ENCODE measurements around the gene SMG6.

Gene SMG6

DNA sequence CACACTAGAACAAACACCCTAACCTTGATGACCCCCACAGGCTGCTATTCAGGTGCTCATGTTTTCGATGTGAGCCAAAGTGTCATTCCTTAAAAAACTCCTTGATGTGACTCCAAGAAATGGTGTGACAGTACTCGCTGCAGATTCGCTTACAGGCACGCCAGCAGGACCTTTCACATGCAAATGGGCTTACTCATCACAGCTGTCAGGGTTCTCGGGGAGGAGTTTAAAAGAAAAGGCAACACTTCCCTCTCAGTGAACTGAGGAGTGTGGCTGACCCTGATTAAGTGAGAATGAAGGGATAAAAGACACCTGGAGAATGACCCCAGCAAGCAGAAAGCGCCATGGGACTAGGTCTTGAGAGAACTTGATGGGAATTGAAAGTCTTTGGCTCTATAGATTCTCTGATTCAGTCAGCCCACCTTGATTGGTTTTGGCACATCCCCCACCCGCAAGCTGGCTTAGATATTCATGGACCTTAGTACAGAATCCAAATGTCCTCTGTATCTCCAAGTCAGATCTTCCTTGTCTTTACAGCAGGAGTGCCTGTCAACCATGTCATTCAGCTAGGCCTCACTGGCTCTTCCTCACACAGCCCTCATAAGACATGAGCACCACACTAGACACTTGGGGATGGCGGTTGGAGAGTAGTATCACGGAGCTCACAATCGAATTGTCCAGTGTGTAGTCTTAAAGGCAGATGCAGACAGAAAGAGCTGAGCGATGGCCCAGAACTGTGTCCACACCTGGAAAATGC lies 166.1 kb downstream of the SMG6 start:
- no peak for DNase-seq

DNA sequence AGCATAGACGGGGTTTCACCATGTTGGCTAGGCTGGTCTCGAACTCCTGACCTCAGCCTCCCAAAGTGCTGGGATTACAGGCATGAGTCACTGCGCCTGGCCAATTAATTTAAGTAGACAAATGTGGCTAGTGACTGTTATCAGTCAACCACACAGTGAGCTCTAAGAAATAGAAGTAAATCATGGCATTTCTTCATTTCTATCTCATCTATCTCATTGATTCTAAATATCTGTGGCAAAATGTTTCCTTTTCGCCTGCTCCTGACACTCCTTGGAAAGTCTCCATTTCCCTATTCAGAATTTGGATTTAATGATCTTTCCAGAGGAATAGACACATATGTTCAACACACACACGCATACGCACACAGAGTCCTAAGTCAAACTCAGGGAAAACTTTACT lies 167.3 kb downstream of the SMG6 start:
- DNase-seq, result no peak

DNA sequence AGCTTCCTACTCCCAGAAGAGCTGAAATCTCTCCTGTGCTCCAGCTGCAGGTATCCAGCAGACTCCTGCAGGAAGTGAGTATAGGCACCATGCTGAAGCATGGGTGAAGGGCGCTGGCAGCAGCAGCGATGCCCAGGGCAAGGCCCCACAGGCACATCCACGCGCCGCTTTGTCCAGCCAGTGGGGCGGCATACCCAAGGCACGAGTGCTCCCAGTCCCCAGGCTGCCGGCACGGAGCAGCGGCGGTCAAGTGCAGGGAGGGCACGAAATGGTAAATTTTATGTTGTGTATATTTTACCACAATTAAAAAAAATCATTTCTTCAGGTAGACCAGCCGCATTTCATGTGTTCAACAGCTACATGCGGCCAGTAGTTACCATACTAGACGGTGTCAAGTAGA lies 175.6 kb downstream of the SMG6 start:
- no peak for DNase-seq

DNA sequence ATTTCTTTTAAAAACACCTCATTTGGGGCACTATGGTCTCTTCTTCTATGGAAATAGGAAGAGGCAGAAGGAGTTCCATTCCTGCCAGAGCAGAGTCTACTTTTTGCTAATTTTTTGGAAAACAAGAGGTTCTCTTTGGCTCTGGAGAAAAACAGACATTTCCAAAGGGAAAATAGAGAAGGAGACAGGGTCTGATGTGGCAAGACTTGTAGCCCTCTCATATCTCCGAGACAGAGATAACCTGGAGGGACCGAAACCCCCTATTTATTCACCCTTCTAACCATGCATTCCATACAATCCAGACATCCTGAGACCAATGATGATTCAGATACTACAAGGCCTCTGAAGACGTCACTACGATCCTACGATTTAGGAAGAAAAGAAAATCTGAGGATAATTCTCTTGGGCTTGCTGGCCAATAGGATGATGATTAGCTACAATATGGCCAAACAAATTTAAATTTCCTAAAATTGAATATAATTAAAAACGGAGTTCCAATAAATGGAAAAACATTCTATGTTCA lies 178.5 kb downstream of the SMG6 start:
- no peak for DNase-seq

DNA sequence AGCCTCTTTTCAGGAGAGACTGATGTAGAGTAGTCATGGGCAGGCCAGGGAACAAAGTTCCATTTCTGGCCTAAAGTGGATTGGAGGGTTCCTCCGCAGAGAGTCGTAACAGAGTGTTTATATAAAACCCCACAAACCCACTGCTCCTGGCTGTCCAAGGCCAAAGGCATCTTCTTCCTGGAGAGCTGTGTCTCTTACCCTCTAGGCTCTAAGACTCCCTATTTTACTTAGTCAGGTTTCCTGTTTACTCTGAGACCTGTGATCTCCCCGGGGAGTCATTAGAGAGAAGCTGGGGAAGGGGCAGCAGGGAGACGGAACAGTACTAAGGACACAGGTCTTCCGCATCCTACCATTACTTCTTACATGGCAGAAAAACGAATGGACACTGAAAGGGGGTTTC lies 179.2 kb downstream of the SMG6 start:
- no peak for DNase-seq

DNA sequence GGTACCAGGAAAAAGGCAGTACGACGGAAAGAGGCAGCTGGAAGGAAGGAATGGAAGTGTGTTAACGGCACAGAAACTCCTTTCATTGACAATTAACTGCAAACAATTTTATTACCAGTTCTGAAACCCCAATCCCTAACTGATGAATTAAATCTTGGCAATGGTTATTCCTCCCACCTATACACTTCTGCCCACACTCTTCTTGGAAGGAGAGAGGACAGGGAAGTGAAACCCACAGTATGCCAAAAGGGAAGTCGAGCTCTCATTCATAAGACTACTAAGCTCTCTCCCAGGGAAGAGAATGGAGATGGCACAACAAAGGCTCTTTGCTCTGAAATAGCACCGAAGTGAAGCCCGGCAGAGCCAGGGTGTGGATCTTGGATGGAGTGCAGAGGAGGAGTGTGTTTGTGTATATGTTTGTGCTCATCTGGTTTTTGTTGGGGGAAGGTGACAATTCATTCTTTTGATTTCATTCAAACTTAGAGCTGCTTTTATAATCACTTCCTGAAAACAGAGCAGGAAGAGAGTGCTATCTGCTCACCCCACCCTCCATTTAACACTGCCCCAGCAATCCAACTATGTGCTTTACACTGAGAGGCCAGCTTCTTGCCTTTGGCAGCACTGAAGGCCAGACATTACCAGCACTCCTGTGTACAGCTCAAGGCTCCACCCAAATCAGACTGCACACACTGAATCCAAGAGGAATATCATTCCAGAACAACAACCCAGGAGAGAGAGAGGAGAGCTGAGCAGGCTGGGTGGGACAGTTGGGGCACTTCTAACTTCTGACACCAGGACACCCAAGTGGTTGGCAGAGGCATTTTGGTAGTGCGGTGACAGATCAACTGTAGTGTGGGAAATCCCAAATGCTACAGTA lies 180.0 kb downstream of the SMG6 start:
- no peak for DNase-seq

DNA sequence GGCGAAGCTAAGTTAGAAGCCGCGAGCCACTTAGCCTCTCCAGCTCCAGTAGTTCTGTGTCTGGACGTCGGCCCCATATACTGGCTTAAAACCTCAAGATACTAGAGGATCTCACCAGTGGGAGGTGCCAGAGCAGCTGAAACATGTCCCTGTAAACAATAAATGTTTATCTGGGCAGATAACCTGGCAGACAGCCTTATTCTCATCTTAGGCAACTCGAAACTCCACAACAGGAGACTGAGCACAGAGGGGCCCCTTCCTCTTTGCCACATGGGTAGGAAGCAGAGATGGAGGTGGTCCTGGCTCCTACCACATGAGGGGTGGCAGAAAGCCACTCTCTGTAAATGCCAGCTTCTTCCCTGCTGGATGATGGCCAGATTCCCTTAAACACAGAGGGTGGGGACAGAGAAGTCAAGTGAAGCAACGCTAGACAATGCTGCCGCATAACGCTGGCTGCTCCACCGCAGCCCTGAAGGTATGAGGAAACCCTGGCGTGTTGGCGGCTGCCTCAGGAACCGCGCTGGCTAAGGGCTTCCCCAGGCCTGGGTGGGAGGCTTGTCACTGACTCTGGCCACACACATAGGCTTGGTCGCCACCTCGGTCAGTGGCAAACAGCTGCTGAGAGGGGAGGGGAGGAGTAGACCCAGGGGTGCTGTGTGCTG lies 180.8 kb downstream of the SMG6 start:
- no peak for DNase-seq

DNA sequence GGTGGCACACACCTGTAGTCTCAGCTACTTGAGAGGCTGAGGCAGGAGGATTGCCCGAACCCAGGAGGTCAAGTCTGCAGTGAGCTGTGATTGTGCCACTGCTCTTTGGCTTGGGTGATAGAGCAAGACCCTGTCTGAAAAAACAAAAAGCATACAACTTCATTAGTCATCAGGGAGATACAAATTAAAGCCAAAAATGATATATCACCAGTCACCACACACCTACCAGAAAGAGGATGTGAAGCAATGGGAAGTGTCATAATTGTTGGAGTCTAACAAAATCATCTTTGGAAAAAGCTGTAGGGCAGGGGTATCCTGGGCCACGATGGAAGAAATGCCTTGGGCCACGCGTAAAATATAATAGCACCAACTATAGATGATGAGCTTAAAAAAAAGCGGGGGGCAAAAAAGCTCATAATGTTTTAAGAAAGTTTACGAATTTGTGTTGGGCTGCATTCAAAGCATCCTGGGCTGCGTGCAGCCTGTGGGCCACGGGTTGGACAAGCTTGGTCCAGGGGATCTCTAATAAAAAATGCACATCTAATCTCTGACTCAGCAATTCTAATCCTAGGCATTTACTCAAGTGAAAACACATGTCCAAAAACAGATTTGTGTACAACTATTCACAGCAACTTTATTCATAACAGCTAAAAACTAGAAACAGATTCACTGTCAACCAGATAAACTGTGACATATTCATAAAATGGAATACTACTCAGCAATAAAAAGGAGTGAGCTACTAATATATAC lies 182.8 kb downstream of the SMG6 start:
- DNase-seq, result no peak

DNA sequence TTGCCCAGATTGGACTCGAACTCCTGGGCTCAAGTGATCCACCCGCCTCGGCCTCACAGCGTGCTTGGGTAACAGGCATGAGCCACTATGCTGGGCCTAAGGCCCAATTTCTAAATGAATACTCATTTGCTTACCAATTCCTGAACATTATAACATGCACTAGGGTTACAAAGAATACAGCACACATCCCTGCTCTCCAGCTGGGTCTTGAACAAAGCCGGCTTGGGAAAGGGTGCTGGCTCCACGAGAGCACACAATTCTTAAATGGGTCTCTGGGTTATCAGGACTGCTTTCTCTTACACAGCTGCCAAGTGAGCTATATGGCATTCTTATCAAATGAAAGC lies 190.3 kb downstream of the SMG6 start:
- DNase-seq, result no peak

DNA sequence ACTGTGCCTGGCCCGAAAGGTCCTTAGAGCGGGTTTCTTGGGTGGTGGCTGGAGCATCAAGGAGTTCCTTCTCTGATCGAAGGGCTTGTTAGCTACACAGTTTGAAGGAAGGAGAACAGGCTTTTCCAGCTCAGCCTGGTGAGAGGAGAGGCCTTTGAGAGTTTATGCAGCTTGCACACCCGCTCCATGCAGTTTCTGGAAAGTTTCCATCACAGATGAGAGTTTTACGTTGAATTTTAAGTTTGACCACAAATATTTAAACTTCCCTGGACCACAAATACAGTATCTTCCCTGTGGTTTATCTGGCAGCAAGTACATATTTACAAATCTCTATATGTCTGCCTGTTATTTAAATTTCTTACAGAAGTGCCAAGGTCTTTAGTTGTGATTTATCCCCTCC lies 191.9 kb downstream of the SMG6 start:
- no peak for DNase-seq

DNA sequence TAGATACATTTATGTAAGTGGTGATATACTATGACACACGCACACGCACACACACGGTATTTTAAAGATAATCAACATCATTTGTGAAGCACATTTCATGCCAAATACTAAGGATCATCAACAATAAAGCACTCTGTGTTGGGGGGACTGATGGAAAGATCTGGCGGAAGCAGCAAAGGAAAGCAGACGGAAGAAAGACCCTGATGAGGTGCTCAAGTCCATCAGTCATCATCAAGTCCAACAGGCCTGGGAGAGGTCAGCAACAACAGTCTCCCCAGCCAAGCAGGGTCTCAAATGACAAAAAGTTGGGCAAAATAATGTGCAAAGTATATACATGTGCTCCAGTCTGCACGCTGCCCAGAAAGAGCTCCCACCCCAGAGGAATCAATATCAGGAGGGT lies 193.1 kb downstream of the SMG6 start:
- no peak for DNase-seq

DNA sequence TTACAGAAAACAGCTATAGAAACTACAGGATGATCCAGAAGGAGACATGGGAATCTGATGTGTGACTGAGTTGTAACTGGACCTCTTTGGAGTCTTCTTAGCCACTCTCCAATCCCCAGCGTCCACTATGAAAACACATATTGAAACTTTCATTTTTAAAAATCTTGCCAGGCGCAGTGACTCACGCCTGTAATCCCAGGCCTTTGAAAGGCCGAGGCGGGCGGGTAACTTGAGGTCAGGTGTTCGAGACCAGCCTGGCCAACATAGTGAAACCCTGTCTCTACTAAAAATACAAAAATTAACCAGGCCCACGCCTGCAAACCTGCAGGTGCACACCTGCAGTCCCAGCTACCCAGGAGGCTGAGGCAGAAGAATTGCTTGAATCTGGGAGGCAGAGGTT lies 195.4 kb downstream of the SMG6 start:
- DNase-seq, result no peak

DNA sequence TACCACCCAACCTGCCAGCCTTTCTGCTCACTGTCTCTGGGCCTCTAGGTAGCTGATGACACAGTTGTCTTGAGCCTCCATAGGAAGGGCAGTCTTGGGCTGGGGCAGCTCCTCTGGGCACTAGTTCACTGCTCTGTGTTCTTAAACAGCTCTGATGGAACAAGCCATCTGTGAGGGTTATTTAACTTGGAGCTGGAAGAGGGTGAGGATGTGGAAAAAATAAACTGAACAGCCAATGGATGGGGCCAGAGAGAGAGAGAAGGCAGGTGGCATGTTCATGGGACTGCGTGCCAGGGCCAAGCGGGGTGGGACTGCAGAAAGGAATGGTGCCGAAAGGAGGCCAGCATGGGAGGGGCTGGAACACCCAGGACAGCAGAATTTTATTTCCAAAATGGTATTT lies 196.1 kb downstream of the SMG6 start:
- DNase-seq, result no peak

DNA sequence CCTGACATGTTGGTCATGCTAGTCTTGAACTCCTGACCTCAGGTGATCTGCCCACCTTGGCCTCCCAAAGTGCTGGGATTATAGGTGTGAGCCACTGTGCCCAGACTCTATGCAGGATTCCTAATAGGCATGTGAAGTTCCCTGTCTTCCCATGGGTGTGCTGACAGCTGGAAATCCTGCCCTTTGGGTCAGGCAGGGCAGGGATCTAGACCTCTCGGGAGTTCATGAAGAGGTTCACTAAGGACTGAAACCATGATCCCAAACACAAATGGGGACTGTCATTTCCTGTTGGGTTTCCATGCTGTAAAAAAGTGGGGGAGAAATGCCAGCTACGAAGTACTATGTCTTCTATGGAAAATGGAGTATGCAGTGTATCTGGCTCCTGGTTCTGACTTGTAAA lies 196.5 kb downstream of the SMG6 start:
- DNase-seq, result no peak

DNA sequence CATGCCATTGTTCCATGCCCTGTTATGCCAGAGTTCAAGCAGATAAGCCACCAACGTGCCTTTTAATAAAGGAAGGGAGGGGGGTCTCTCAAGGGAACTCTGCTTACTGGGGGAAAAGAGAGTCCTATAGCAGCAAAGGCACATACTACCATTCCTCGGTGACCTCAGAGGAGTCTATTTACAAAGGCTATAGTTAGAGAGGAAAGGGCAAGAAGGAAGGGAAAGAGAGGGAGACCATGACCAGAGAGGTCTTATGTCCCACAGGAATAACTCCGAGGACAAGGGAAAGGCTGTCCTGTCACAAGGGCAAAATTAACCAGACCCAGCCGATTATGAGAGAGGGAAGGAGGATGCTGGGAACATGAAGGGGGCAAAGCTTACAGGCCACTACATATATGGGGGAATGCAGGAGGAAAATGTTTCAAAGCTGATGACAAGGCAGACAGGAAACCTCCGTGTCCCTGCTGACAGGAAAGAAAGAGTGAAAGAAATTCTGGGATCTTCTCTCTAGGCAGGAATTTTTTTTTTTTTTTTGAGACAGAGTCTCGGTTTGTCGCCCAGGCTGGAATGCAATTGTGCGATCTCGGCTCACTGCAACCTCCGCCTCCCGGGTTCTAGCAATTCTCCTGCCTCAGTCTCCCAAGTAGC lies 197.2 kb downstream of the SMG6 start:
- no peak for DNase-seq

DNA sequence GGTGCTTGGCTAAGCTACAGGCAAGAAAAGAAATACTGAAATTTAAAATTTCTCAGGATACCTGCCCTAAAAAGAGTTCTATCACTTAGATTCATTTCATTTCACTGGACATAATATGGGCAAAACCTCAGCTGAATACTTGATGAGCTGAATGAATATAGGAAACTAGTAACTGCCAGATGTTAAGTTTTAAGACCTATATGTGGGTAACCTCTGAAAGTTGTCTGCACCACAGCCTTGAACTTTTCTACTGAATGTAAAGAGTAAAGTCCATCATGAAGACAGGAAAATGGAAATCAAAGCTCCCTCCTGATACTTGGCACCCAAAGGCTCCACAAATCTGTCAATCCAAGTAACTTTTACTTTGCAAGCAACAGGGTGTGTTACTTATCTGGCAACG lies 197.9 kb downstream of the SMG6 start:
- no peak for DNase-seq

DNA sequence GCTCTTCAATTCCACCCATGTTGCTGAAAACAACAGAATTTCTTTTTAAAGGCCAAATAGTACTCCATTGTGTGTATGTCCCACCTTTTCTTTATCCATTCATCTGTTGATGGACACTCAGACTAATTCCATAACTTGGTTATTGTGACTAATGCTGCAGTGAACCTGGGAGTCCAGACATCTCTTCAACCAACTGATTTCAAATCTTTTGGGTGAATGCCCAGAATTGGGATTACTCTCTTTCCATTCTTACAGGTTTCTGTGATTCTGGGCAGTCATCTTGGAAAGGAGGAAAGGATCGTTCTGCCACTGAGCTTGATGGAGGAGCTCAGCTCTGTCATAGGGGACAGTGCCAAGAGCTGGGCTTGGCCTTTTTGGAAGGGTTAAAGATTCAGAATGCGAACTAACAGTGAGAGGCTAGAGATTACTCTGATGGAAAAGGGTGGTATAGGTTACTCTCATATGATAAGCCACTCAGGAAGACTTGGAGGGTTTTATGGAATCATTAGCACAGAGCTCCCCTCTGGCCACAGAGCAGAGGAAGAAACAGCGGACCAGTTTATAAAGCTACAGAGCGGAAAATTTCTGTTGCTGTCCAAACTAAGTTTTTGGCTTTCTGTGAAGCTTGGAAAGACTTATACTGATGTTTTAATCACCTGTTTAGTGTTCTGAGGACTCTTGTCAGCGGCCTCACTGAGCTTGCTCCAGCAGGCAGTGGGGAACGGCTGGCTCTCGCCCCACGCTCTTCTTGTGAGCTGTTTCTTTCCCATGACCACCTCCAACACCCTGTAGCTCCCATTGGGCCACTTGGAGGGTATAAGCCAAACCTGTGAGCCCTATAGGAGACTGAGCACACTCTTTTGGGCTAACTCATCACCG lies 200.4 kb downstream of the SMG6 start:
- DNase-seq, result no peak

DNA sequence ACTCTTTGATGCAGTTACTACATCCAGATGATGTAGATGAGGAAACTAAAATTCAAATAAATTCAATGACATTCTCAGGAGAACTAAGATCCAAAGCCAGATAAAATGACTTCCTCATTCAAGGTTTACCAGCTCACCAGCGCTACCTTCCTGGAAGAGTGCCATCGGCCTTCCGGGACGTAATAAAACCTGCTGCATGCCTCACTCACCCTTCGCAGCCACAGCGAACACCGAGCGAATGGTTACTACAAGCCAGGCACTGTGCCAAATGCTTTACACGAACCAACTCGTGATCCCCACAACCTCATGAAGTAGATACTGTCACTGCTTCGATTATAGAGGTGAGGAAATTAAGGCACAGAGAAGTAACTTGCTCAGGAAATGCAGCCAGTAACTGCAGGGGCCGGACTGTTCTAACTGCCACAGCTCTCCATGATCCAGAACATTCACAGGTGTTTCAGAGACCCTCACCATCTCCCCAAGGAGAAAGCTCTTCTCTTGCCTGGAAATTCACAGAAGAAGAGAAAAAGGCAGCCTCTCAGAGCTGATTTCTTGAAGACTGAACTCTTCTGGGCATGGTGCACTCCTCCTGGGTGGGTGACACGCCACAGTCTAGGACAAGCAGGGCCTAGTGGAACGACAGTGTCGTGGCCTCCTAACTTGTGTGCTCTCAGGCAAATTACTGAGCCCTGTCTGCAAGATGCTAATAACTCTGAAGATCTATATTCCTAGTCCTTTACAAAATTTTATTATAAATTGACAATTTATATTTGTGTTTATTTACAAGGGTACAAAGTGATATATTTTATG lies 201.9 kb downstream of the SMG6 start:
- DNase-seq, result peak; percentile 31 to 56

DNA sequence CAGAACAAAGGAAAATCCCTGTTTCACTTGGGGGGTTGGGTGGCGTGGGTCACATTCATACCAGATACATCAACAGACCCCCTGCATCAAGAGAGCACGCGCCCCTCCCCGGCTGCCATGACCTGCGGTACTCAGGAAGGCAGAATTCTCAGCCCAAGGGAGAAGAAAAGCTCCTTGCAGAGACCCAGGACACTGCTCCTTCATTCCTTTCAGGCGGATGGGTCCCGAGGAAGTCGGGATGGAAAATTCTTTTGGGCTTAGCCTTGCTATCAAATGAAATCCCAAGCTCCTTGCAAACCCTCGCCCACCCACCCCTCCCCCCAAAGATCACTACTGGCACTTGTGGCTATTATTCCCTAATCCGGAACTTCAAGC lies 208.1 kb downstream of the SMG6 start:
- no peak for DNase-seq

DNA sequence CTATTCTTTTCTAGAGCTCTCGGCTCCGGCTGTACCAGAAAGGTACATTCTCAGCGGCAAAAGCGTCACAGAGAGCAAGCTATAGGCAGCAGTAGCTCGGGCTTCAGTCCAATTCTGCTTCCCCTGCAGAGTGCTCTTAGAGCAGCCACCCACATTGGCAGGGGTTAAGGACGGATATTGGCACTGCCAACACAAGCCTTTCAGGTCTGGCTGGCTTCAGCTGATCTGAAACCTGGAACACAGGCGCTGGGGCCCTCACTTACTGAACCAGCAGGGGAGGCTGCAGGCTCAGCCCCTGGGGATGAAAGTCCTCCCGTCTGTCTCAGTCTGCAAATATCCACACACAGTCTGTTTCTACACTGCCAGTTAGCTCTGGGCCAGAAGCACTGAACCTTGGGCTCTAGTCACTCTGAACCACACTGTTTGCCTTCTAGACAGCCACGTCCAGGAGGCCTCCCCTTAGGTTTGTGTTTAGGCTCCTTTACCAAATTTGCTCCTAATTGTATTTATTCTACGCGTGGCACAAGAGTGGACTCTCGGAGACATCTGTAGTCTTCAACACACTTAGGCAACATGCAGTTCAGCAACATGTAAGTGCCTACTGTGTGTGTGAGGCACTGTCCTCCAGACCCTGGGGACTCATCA lies 208.6 kb downstream of the SMG6 start:
- no peak for DNase-seq
